Caco-2 (cell line): ENCODE data around the gene LDLRAD4. TPM values are rescaled to one million over a fixed set of nuclear protein-coding genes. Genes with fewer than 3 reads are reported as not detected.

Source experiments
- BruUV-seq: library from RNA; stranded (reverse); fragments of 400-500 nt; replicated peaks from 2 replicates; lab custom pipeline; 2021; lab: Mats Ljungman, UMichigan
- CTCF ChIA-PET: fragments of 300-600 bp; sonication (Branson Sonifier 250); formaldehyde crosslinking; loops from one replicate; lab custom pipeline; 2022; ENCODE audit warnings: antibody characterized with exemption; lab: Charles Lee
- POLR2A ChIA-PET: fragments of 300-600 bp; sonication (Branson Sonifier 250); formaldehyde crosslinking; loops from one replicate; lab custom pipeline; 2022; ENCODE audit warnings: antibody characterized with exemption; lab: Charles Lee
- DNase-seq, 2 experiments: peaks; one replicate each; pipeline versions ENCODE4 v3.0.0 to v3.0.0-alpha.2; 2020 to 2022
- H3K27me3 ChIP-seq: replicated peaks from 2 replicates; pipeline ENCODE4 v1.6.0; 2011; ENCODE audit warnings: low read length; ENCODE audit not compliant: control insufficient read depth, insufficient read depth
- H3K36me3 ChIP-seq: 2 replicates; pipeline ENCODE4 v1.5.1; 2011; ENCODE audit warnings: low read length; ENCODE audit not compliant: control insufficient read depth, insufficient read depth
- H3K4me1 ChIP-seq: fragments of 250-450 bp; sonication (Bioruptor Pico); 2 replicates; pipeline ENCODE4 v1.5.1; 2020; ENCODE audit warnings: mild to moderate bottlenecking
- H3K4me3 ChIP-seq: 2 replicates; pipeline ENCODE4 v1.5.1; 2011; ENCODE audit warnings: low read depth, mild to moderate bottlenecking, control low read depth, low read length
- H3K9me3 ChIP-seq: fragments of 250-450 bp; sonication (Bioruptor Pico); 2 replicates; pipeline ENCODE4 v1.5.1; 2020; ENCODE audit warnings: mild to moderate bottlenecking, moderate library complexity
- H3K27ac Mint-ChIP-seq: one replicate; pipeline ENCODE4 v1.8.0; 2022; ENCODE audit warnings: mixed read lengths; ENCODE audit not compliant: unreplicated experiment
- H3K27me3 Mint-ChIP-seq: one replicate; pipeline ENCODE4 v1.8.0; 2022; ENCODE audit warnings: mixed read lengths; ENCODE audit not compliant: insufficient read depth, unreplicated experiment
- H3K36me3 Mint-ChIP-seq: one replicate; pipeline ENCODE4 v1.8.0; 2022; ENCODE audit warnings: mild to moderate bottlenecking, mixed read lengths; ENCODE audit not compliant: insufficient read depth, unreplicated experiment
- H3K4me1 Mint-ChIP-seq: one replicate; pipeline ENCODE4 v1.8.0; 2022; ENCODE audit warnings: low read depth, mixed read lengths; ENCODE audit not compliant: unreplicated experiment
- H3K4me3 Mint-ChIP-seq: one replicate; pipeline ENCODE4 v1.8.0; 2022; ENCODE audit warnings: mild to moderate bottlenecking, moderate library complexity, mixed read lengths; ENCODE audit not compliant: unreplicated experiment
- H3K9me3 Mint-ChIP-seq: one replicate; pipeline ENCODE4 v1.8.0; 2022; ENCODE audit warnings: mixed read lengths; ENCODE audit not compliant: unreplicated experiment
- CTCF ChIP-seq, 2 experiments: fragments of 200-600 bp in 1 of 2; IDR thresholded peaks; 1 replicate in 1 of 2; 2 replicates in 1 of 2; pipeline versions ENCODE4 v1.5.1 to v1.8.0; 2011 to 2022; ENCODE audit warnings: antibody characterized with exemption in 1 of 2, control low read depth in 1 of 2, inconsistent platforms in 1 of 2, low read depth in 1 of 2, low read length in 1 of 2, mild to moderate bottlenecking in 1 of 2, moderate library complexity in 1 of 2; ENCODE audit not compliant: insufficient read depth in 1 of 2, severe bottlenecking in 1 of 2, unreplicated experiment in 1 of 2
- intact Hi-C: fragments of 100-400 bp; cut with micrococcal nuclease; formaldehyde crosslinking; loops from one replicate; pipeline ENCODE4 v1.10.0; 2022; ENCODE audit not compliant: unreplicated experiment
- total RNA-seq: library from RNA; stranded (reverse); gene quantifications from 2 replicates; pipeline ENCODE4 v1.2.3, GENCODE V29; 2022

LDLRAD4 gene
- total RNA-seq, 1 experiment from 2014 or later = 1.2 TPM

GRCh38 chr18:13229001-13229671 lies 10.6 kb downstream of the LDLRAD4 start:
- no peak overlapping the region for H3K4me3 Mint-ChIP-seq
- H3K27ac Mint-ChIP-seq = no peak overlapping the region
- peaks cover 16% of the 10 kb centered on the region for H3K27me3 Mint-ChIP-seq
- Histone ChIP-seq H3K36me3 (no peaks in the 10 kb centered on the region), H3K4me3 (no peak overlapping the region), H3K27me3 (no peaks in the 10 kb centered on the region; the same call in 1 of the 2 replicates), H3K4me1 (no peaks in the 10 kb centered on the region), H3K9me3 (no peaks in the 10 kb centered on the region)
- H3K4me1 Mint-ChIP-seq = no peaks in the 10 kb centered on the region
- CTCF ChIA-PET = no interaction called here
- TF ChIP-seq CTCF (IDR thresholded peaks at IDR 0.05; ENCODE audit: insufficient read depth in 1 of 2, low read depth in 1 of 2, low read length in 1 of 2, severe bottlenecking in 1 of 2, unreplicated experiment in 1 of 2) = no peak
- intact Hi-C loops = loop anchor here (10.0 kb wide), 1 partner anchor 56 kb away; no protein-coding TSS in a partner anchor
- peaks cover 4% of the 10 kb centered on the region for H3K36me3 Mint-ChIP-seq
- POLR2A ChIA-PET = no interaction called here
- DNase-seq = no peak
- no peaks in the 10 kb centered on the region for H3K9me3 Mint-ChIP-seq
- BruUV-seq = no TSS peak

GRCh38 chr18:13231151-13231550 lies 12.6 kb downstream of the LDLRAD4 start:
- BruUV-seq = no TSS peak
- H3K27me3 Mint-ChIP-seq = peaks cover 16% of the 10 kb centered on the region
- no peaks in the 10 kb centered on the region for H3K4me1 Mint-ChIP-seq
- no peaks in the 10 kb centered on the region for H3K9me3 Mint-ChIP-seq
- H3K9me3 ChIP-seq = no peaks in the 10 kb centered on the region
- H3K36me3 ChIP-seq = no peaks in the 10 kb centered on the region
- H3K27ac Mint-ChIP-seq = no peak overlapping the region
- POLR2A ChIA-PET = no interaction called here
- peaks cover 4% of the 10 kb centered on the region for H3K36me3 Mint-ChIP-seq
- H3K4me3 ChIP-seq = no peak overlapping the region
- CTCF ChIA-PET = no interaction called here
- no peaks in the 10 kb centered on the region for H3K4me1 ChIP-seq
- no peaks in the 10 kb centered on the region; the same call in 1 of the 2 replicates for H3K27me3 ChIP-seq
- intact Hi-C loops = no loop called here
- no peak for DNase-seq
- TF ChIP-seq CTCF (IDR thresholded peaks at IDR 0.05; ENCODE audit: insufficient read depth in 1 of 2, low read depth in 1 of 2, low read length in 1 of 2, severe bottlenecking in 1 of 2, unreplicated experiment in 1 of 2) = no peak
- no peak overlapping the region for H3K4me3 Mint-ChIP-seq

- Histone ChIP-seq H3K9me3 (no peaks in the 10 kb centered on the region), H3K4me1 (no peaks in the 10 kb centered on the region), H3K27me3 (no peaks in the 10 kb centered on the region; the same call in 1 of the 2 replicates), H3K4me3 (no peak overlapping the region), H3K36me3 (no peaks in the 10 kb centered on the region)
- Mint-ChIP-seq H3K4me1 (no peaks in the 10 kb centered on the region), H3K27ac (no peak overlapping the region), H3K36me3 (peaks cover 4% of the 10 kb centered on the region), H3K4me3 (no peak overlapping the region), H3K27me3 (peaks cover 16% of the 10 kb centered on the region), H3K9me3 (no peaks in the 10 kb centered on the region)
- ChIA-PET CTCF (no interaction called here), POLR2A (no interaction called here)
- no peak for DNase-seq
- no peak for TF ChIP-seq CTCF (IDR thresholded peaks at IDR 0.05; ENCODE audit: insufficient read depth in 1 of 2, low read depth in 1 of 2, low read length in 1 of 2, severe bottlenecking in 1 of 2, unreplicated experiment in 1 of 2)
- no TSS peak for BruUV-seq
- intact Hi-C loops = no loop called here
Observed at GRCh38 chr18:13232086-13232917, 13.7 kb downstream of the LDLRAD4 start.
